ENCODE results near the gene SMAD6.

- no peak for TF ChIP-seq CTCF (conservative IDR thresholded peaks at IDR 0.05)
- TF ChIP-seq ZFX (IDR thresholded peaks at IDR 0.05) = no peak
Observed at GRCh38 chr15:66772604-66773128, 70.6 kb downstream of the SMAD6 start.
